Ectodermal cell (in vitro differentiated cells): ENCODE measurements around the gene NBPF26.
"Not testable (repeated sequence)": the region's sequence is repeated elsewhere in the genome, so short reads cannot be mapped to it uniquely, and the experiment has no call there.

ENCODE experiments used
- H3K27ac ChIP-seq: 2 replicates; pipeline ENCODE4 v1.7.0; 2013; ENCODE audit warnings: mild to moderate bottlenecking, low read depth, low read length; ENCODE audit not compliant: insufficient read depth, poor library complexity, severe bottlenecking
- H3K27me3 ChIP-seq: 2 replicates; pipeline ENCODE4 v1.7.0; 2013; ENCODE audit warnings: mild to moderate bottlenecking, low read length; ENCODE audit not compliant: insufficient read depth, control insufficient read depth, poor library complexity, severe bottlenecking
- H3K36me3 ChIP-seq: one replicate; pipeline ENCODE4 v1.7.0; 2013; ENCODE audit warnings: low read length; ENCODE audit not compliant: control insufficient read depth, insufficient read depth
- H3K4me1 ChIP-seq: one replicate; pipeline ENCODE4 v1.7.0; 2013; ENCODE audit warnings: low read length; ENCODE audit not compliant: control insufficient read depth, insufficient read depth
- H3K4me3 ChIP-seq: 2 replicates; pipeline ENCODE4 v1.7.0; 2013; ENCODE audit warnings: low read depth, low read length, control low read depth; ENCODE audit not compliant: insufficient read depth
- H3K9me3 ChIP-seq: 2 replicates; pipeline ENCODE4 v1.7.0; 2013; ENCODE audit warnings: mild to moderate bottlenecking, low read length, moderate library complexity; ENCODE audit not compliant: control insufficient read depth
- WGBS, 2 experiments: methylation state at CpG; one replicate each; pipeline ENCODE4 v1.1.7; 2013; ENCODE audit warnings: missing lambda C conversion rate in 2 of 2; 5-methylcytosine and 5-hydroxymethylcytosine counted together

The NBPF26 gene

GRCh38 chr1:120858144-120858543 is 134.4 kb downstream of the NBPF26 start:
- not testable (repeated sequence) for H3K27me3 ChIP-seq, H3K27ac ChIP-seq, H3K4me3 ChIP-seq, H3K36me3 ChIP-seq, H3K9me3 ChIP-seq, H3K4me1 ChIP-seq
- no CpG with 5 or more reads among the region's 2 CpGs for WGBS, 2 experiments

GRCh38 chr1:120859615-120860234 is 136.0 kb downstream of the NBPF26 start:
- H3K27ac ChIP-seq: not testable (repeated sequence)
- 80 to 100% methylated on average over 1 of the region's 8 CpGs for WGBS, 2 experiments

GRCh38 chr1:120878206-120878605 is 154.5 kb downstream of the NBPF26 start:
- H3K27ac ChIP-seq, H3K9me3 ChIP-seq, H3K4me1 ChIP-seq, H3K36me3 ChIP-seq, H3K4me3 ChIP-seq, H3K27me3 ChIP-seq: not testable (repeated sequence)

More at GRCh38 chr1:120859615-120860234, 136.0 kb downstream of the NBPF26 start:
- H3K27me3 ChIP-seq, H3K9me3 ChIP-seq, H3K4me3 ChIP-seq, H3K4me1 ChIP-seq, H3K36me3 ChIP-seq: not testable (repeated sequence)

GRCh38 chr1:120880056-120880455 is 156.3 kb downstream of the NBPF26 start:
- not testable (repeated sequence) for H3K9me3 ChIP-seq, H3K36me3 ChIP-seq
- WGBS, 2 experiments: no CpG with 5 or more reads among the region's 1 CpG

GRCh38 chr1:120881934-120882333 is 158.2 kb downstream of the NBPF26 start:
- not testable (repeated sequence) for H3K36me3 ChIP-seq, H3K27me3 ChIP-seq, H3K4me3 ChIP-seq, H3K9me3 ChIP-seq, H3K4me1 ChIP-seq, H3K27ac ChIP-seq

More at GRCh38 chr1:120880056-120880455, 156.3 kb downstream of the NBPF26 start:
- not testable (repeated sequence) for H3K4me1 ChIP-seq, H3K4me3 ChIP-seq, H3K27ac ChIP-seq, H3K27me3 ChIP-seq
